K562 (cell line): ENCODE results near the gene TPSAB1. TPM values are rescaled to one million over a fixed set of nuclear protein-coding genes. Genes with fewer than 3 reads are reported as not detected.

Source experiments
- ATAC-seq: fragments of 200-7000 bp; cut with Tn5 transposase; 3 replicates; pipeline ENCODE4 v1.9.1; 2020; ENCODE audit warnings: moderate library complexity
- BruUV-seq: library from RNA; stranded (reverse); fragments of 400-500 nt; replicated peaks from 2 replicates; lab custom pipeline; 2021; lab: Mats Ljungman, UMichigan
- CTCF ChIA-PET: fragments of 300-600 bp; formaldehyde crosslinking; extraction: SDS; loops from one replicate; lab custom pipeline; 2021; ENCODE audit warnings: low intra/inter-chr PET ratio; lab: Yijun Ruan, JAX
- POLR2A ChIA-PET: fragments of 300-600, 350-650 bp; sonication (Branson Sonifier 250); formaldehyde crosslinking; extraction: SDS; loops from one replicate; lab custom pipeline; 2021; ENCODE audit warnings: antibody characterized with exemption, inconsistent platforms; lab: Yijun Ruan, JAX
- DNase-seq, 4 experiments: peaks; one replicate each; pipeline versions ENCODE4 v3.0.0 to v3.0.0-alpha.2; 2011 to 2018; ENCODE audit warnings: low spot score in 3 of 4, mixed read lengths in 3 of 4; ENCODE audit errors: extremely low read depth in 1 of 4
- FAIRE-seq: peaks from 2 replicates; lab custom pipeline; 2011; peaks lifted over from hg19 to GRCh38; lab: Jason Lieb, UNC
- H2AFZ ChIP-seq: 2 replicates; pipeline ENCODE4 v1.6.0; 2011; ENCODE audit warnings: low read depth, low read length, control low read depth, inconsistent platforms
- H3K27ac ChIP-seq: fragments of 200-600 bp; 3 replicates; pipeline ENCODE4 v1.8.0; 2011; ENCODE audit warnings: low read depth, mild to moderate bottlenecking, control low read depth, inconsistent platforms, low read length, moderate library complexity, mixed read lengths; ENCODE audit errors: extremely low read depth
- H3K27me3 ChIP-seq, 2 experiments: fragments of 300-600 bp in 1 of 2; 2 replicates in 1 of 2; 3 replicates in 1 of 2; pipeline versions ENCODE4 v1.6.0 to v1.8.0; 2011; ENCODE audit warnings: inconsistent platforms in 2 of 2, low read length in 2 of 2, mild to moderate bottlenecking in 1 of 2, mixed read lengths in 1 of 2, moderate library complexity in 1 of 2; ENCODE audit not compliant: control insufficient read depth in 2 of 2, insufficient read depth in 2 of 2
- H3K36me3 ChIP-seq: fragments of 300-600 bp; 3 replicates; pipeline ENCODE4 v1.8.0; 2011; ENCODE audit warnings: mild to moderate bottlenecking, low read length, inconsistent platforms; ENCODE audit not compliant: control insufficient read depth, insufficient read depth
- H3K4me1 ChIP-seq, 2 experiments: fragments of 200-600 bp in 1 of 2; replicated peaks in 1 of 2; 2 replicates in 1 of 2; 3 replicates in 1 of 2; pipeline versions ENCODE4 v1.5.1 to v1.8.0; 2011; ENCODE audit warnings: inconsistent platforms in 2 of 2, low read length in 2 of 2, mild to moderate bottlenecking in 1 of 2, mixed read lengths in 1 of 2, moderate library complexity in 1 of 2; ENCODE audit not compliant: control insufficient read depth in 2 of 2, insufficient read depth in 2 of 2
- H3K4me2 ChIP-seq: 2 replicates; pipeline ENCODE4 v1.6.1; 2011; ENCODE audit warnings: low read length, control low read depth, inconsistent platforms, mixed read lengths; ENCODE audit not compliant: insufficient read depth
- H3K4me3 ChIP-seq: fragments of 200-600 bp; sonication (generic), shearing (Covaris generic); 2 replicates; pipeline ENCODE4 v1.5.1; 2016; ENCODE audit warnings: control low read depth, inconsistent platforms
- H3K79me2 ChIP-seq: fragments of 200-600 bp; 3 replicates; pipeline ENCODE4 v1.8.0; 2011; ENCODE audit warnings: low read length, inconsistent platforms; ENCODE audit not compliant: control insufficient read depth, insufficient read depth
- H3K9ac ChIP-seq, 2 experiments: 2 replicates each; pipeline versions ENCODE4 v1.6.0 to v1.6.1; 2011; ENCODE audit warnings: low read depth in 2 of 2, low read length in 2 of 2, control low read depth in 1 of 2, inconsistent platforms in 1 of 2, mild to moderate bottlenecking in 1 of 2, mixed read lengths in 1 of 2; ENCODE audit not compliant: insufficient read depth in 1 of 2
- H3K9me1 ChIP-seq: one replicate; pipeline ENCODE4 v1.6.0; 2011; ENCODE audit warnings: inconsistent platforms, mild to moderate bottlenecking, low read length, moderate library complexity; ENCODE audit not compliant: control insufficient read depth, insufficient read depth
- H3K9me3 ChIP-seq: replicated peaks from 2 replicates; pipeline ENCODE4 v1.5.1; 2011; ENCODE audit warnings: low read depth, low read length, inconsistent platforms; ENCODE audit not compliant: control insufficient read depth, insufficient read depth
- H4K20me1 ChIP-seq: replicated peaks from 2 replicates; pipeline ENCODE4 v1.6.1; 2011; ENCODE audit warnings: low read length, inconsistent platforms, mixed read lengths; ENCODE audit not compliant: control insufficient read depth, insufficient read depth
- BRF1 ChIP-seq: IDR thresholded peaks from 3 replicates; pipeline ENCODE4 v1.6.1; 2011; ENCODE audit warnings: borderline replicate concordance, mild to moderate bottlenecking; ENCODE audit not compliant: insufficient read length; ENCODE audit errors: extremely low read depth
- C11orf30 ChIP-seq: fragments of 450-650 bp; IDR thresholded peaks from 2 replicates; pipeline ENCODE4 v1.6.1; 2016; ENCODE audit warnings: low read depth, mild to moderate bottlenecking
- CREB1 ChIP-seq, 2 experiments: sonication (generic) in 1 of 2; formaldehyde crosslinking in 1 of 2; IDR thresholded peaks; 2 replicates each; pipeline versions ENCODE4 v1.6.1 to v1.8.0; 2012 to 2022; ENCODE audit warnings: inconsistent platforms in 1 of 2, mild to moderate bottlenecking in 1 of 2, missing genetic modification reagents in 1 of 2, moderate library complexity in 1 of 2
- GABPA ChIP-seq: fragments of 200-800 bp; sonication (Bioruptor generic); conservative IDR thresholded peaks from 2 replicates; pipeline ENCODE4 v1.6.1; 2016; ENCODE audit warnings: low read depth, missing genetic modification characterization, missing compliant biosample characterization
- KHSRP ChIP-seq: fragments of 450-650 bp; IDR thresholded peaks from 2 replicates; pipeline ENCODE4 v1.6.1; 2017
- MAZ ChIP-seq, 2 experiments: fragments of 450-650 bp in 1 of 2; sonication (generic) in 1 of 2; formaldehyde crosslinking; IDR thresholded peaks in 1 of 2; conservative IDR thresholded peaks in 1 of 2; 2 replicates each; pipeline versions ENCODE4 v1.4.0 to v1.5.0; 2020; ENCODE audit warnings: mild to moderate bottlenecking in 1 of 2, missing genetic modification reagents in 1 of 2
- MCM5 ChIP-seq: fragments of 450-650 bp; IDR thresholded peaks from 2 replicates; pipeline ENCODE4 v1.6.1; 2016; ENCODE audit warnings: low read depth
- NFE2 ChIP-seq: IDR thresholded peaks from 2 replicates; pipeline ENCODE4 v1.6.1; 2014; ENCODE audit warnings: antibody characterized with exemption, low read depth
- NR3C1 ChIP-seq: sonication (generic); formaldehyde crosslinking; IDR thresholded peaks from 2 replicates; pipeline ENCODE4 v1.8.1; 2022; ENCODE audit warnings: missing genetic modification reagents
- RBM15 ChIP-seq: fragments of 200-400 bp; formaldehyde crosslinking; IDR thresholded peaks from 2 replicates; pipeline ENCODE4 v1.6.1; 2018; ENCODE audit warnings: mild to moderate bottlenecking, low read length, moderate library complexity; ENCODE audit not compliant: insufficient read depth
- RFX1 ChIP-seq: fragments of 450-650 bp; IDR thresholded peaks from 2 replicates; pipeline ENCODE4 v1.6.1; 2016; ENCODE audit warnings: mild to moderate bottlenecking, moderate library complexity
- SNRNP70 ChIP-seq: fragments of 200-400 bp; formaldehyde crosslinking; optimal IDR thresholded peaks from 2 replicates; pipeline ENCODE3; 2017; ENCODE audit warnings: low read depth, low read length
- ZNF316 ChIP-seq: fragments of 450-650 bp; IDR thresholded peaks from 2 replicates; pipeline ENCODE4 v1.6.1; 2016
- ZNF79 ChIP-seq: fragments of 250-450 bp; sonication (Bioruptor Pico); IDR thresholded peaks from 2 replicates; pipeline ENCODE4 v1.4.0; 2020; ENCODE audit warnings: low read depth, mild to moderate bottlenecking, moderate library complexity
- WGBS: fragments of 100-300 bp; shearing (Covaris generic); methylation state at CpG from one replicate; pipeline ENCODE4 v1.1.6; 2016; ENCODE audit warnings: low coverage, mixed read lengths; ENCODE audit not compliant: insufficient coverage; ENCODE audit errors: missing lambda C conversion rate; 5-methylcytosine and 5-hydroxymethylcytosine counted together
- in situ Hi-C: fragments of 300-500 bp; cut with MboI; formaldehyde crosslinking; loops from 4 replicates; pipeline ENCODE4 v1.15.0; 2018; ENCODE audit warnings: inconsistent platforms, mixed read lengths
- intact Hi-C: fragments of 100-400 bp; cut with micrococcal nuclease; formaldehyde crosslinking; loops from 2 replicates; pipeline ENCODE4 v1.14.2; 2022
- polyA plus RNA-seq, 8 experiments: library from polyadenylated mRNA; depleted of rRNA in 4 of 8; stranded (reverse) in 5 of 8; unstranded in 3 of 8; fragments of >200 nt; fragmentation: Nextera tagmentation in 2 of 8; fragmentation: Illumina TruSeq in 1 of 8; extraction: Ambion mirVana in 2 of 8; extraction: Trizol in 1 of 8; gene quantifications; 2 replicates each; pipeline versions ENCODE4 v1.2.1 to v1.2.3, GENCODE V29; 2011 to 2014; ENCODE audit warnings: inconsistent platforms in 1 of 8, missing spikeins in 1 of 8
- total RNA-seq, 7 experiments: library from RNA; depleted of rRNA in 6 of 7; stranded (reverse); fragments of >200 nt in 6 of 7; fragmentation: Illumina TruSeq in 2 of 7; extraction: Trizol in 2 of 7; gene quantifications; 2 replicates each; pipeline versions ENCODE4 v1.2.1 to v1.2.3, GENCODE V29; 2011 to 2021; ENCODE audit warnings: low replicate concordance in 1 of 7

The TPSAB1 gene
- total and polyA plus RNA-seq, 9 of the 15 experiments (the other 6 are each of a cell fraction or from before 2014, with no cell fraction given) = not detected

- ChIA-PET CTCF (no interaction called here), POLR2A (interaction anchor here (1.0 kb wide), 1 partner anchor 22 kb away, joined by 5 read pairs; no protein-coding TSS in a partner anchor)
- BruUV-seq = no TSS peak
- Histone ChIP-seq H3K4me1 (peaks cover 0 to 19% of the 10 kb centered on the region in 2 experiments; a peak in 2 of 5 replicates), H4K20me1 (no peaks in the 10 kb centered on the region), H3K4me2 (no peak overlapping the region), H3K36me3 (no peaks in the 10 kb centered on the region), H3K79me2 (no peaks in the 10 kb centered on the region), H3K9me1 (no peaks in the 10 kb centered on the region), H3K9ac (no peak overlapping the region), H3K9me3 (no peaks in the 10 kb centered on the region), H3K4me3 (no peak overlapping the region), H2AFZ (no peak overlapping the region), H3K27me3 (peaks cover 7 to 29% of the 10 kb centered on the region in 2 experiments; a peak in 3 of 5 replicates), H3K27ac (no peak overlapping the region)
- peak; percentile 6; the same call in 1 of the 2 replicates for TF ChIP-seq NFE2
- no peak for TF ChIP-seq BRF1
- no peak for TF ChIP-seq CREB1 (IDR thresholded peaks at IDR 0.05)
- no peak for TF ChIP-seq CREB1 (CRISPR knock-in tag; IDR thresholded peaks at IDR 0.05)
- no peak for TF ChIP-seq RFX1
- no peak for TF ChIP-seq KHSRP
- TF ChIP-seq NR3C1 (CRISPR knock-in tag) = no peak
- no peak for TF ChIP-seq ZNF79 (CRISPR knock-in tag)
- peak; percentile 15; the same call in 1 of the 2 replicates for TF ChIP-seq C11orf30
- no peak for TF ChIP-seq SNRNP70
- TF ChIP-seq MCM5 = no peak
- TF ChIP-seq GABPA (tag) = peak; percentile 44; the same call in 1 of the 2 replicates
- no peak for TF ChIP-seq ZNF316
- no peak for TF ChIP-seq RBM15
- peak in 1 of 2 experiments; percentile 41; a peak in 1 of 4 replicates for TF ChIP-seq MAZ (CRISPR knock-in tag; conservative IDR thresholded peaks at IDR 0.05 in 1 of 2, IDR thresholded peaks at IDR 0.05 in 1 of 2)
- in situ Hi-C loops (no loop called here), intact Hi-C loops (no loop called here)
- FAIRE-seq (no peak), DNase-seq (no peak), ATAC-seq (no peak)
- 3% methylated on average over 10 of the region's 12 CpGs for WGBS
These were observed 4.4 kb downstream of the TPSAB1 start for GRCh38 chr16:1244881-1245280.
